Lower leg skin (tissue), 3 donors: ENCODE data around the gene GUCY2D.

ENCODE experiments used
- POLR2A ChIP-seq, 2 donors: fragments of 450-650 bp; IDR thresholded peaks; one replicate each; pipeline ENCODE4 v1.6.1; 2016 to 2017; ENCODE audit warnings: antibody characterized with exemption in 2 of 2, mild to moderate bottlenecking in 1 of 2, moderate library complexity in 1 of 2
- TF ChIP-seq, protein P1 (sequence below), 3 donors: fragments of 450-650 bp; IDR thresholded peaks; one replicate each; pipeline ENCODE4 v1.5.1; 2016; ENCODE audit warnings: antibody characterized with exemption in 3 of 3, mild to moderate bottlenecking in 3 of 3, moderate library complexity in 2 of 3

DNA sequence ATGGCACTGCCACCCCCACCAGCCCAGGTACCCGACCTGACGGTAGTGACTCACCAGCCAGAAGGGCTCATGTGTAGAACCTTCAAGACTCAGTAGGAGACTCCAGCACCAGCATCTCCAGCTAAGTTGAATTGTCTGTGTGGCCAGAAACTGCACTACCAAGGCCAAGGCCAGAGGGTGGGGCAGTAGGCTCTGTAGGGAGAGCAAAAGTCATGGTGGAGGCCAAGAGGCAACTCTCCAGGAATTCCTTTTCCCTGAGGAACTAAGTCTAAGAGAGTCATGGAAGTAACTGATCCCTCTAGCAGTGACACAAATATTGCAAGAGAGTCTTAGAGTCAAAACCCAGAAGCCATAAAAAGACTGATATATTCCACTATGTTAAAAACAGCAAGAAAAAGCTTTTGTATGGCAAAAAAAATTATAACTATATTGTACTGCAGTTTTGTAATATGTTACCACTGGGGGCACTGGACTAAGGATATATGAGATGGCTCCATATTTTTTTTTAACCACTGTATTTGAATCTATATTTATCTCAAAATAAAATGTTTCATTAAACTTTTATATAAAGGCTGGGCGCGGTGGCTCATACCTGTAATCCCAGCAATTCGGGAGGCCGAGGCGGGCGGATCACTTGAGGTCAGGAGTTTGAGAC is 30.2 kb upstream of the GUCY2D start:
- TF ChIP-seq, protein P1, sequence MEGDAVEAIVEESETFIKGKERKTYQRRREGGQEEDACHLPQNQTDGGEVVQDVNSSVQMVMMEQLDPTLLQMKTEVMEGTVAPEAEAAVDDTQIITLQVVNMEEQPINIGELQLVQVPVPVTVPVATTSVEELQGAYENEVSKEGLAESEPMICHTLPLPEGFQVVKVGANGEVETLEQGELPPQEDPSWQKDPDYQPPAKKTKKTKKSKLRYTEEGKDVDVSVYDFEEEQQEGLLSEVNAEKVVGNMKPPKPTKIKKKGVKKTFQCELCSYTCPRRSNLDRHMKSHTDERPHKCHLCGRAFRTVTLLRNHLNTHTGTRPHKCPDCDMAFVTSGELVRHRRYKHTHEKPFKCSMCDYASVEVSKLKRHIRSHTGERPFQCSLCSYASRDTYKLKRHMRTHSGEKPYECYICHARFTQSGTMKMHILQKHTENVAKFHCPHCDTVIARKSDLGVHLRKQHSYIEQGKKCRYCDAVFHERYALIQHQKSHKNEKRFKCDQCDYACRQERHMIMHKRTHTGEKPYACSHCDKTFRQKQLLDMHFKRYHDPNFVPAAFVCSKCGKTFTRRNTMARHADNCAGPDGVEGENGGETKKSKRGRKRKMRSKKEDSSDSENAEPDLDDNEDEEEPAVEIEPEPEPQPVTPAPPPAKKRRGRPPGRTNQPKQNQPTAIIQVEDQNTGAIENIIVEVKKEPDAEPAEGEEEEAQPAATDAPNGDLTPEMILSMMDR (IDR thresholded peaks at IDR 0.05), result no peak
- TF ChIP-seq POLR2A (IDR thresholded peaks at IDR 0.05), result no peak
